ENCODE data around the gene TM9SF1.
A peak's percentile ranks its signal among the peaks of the same experiment; 100 is the strongest.

DNA sequence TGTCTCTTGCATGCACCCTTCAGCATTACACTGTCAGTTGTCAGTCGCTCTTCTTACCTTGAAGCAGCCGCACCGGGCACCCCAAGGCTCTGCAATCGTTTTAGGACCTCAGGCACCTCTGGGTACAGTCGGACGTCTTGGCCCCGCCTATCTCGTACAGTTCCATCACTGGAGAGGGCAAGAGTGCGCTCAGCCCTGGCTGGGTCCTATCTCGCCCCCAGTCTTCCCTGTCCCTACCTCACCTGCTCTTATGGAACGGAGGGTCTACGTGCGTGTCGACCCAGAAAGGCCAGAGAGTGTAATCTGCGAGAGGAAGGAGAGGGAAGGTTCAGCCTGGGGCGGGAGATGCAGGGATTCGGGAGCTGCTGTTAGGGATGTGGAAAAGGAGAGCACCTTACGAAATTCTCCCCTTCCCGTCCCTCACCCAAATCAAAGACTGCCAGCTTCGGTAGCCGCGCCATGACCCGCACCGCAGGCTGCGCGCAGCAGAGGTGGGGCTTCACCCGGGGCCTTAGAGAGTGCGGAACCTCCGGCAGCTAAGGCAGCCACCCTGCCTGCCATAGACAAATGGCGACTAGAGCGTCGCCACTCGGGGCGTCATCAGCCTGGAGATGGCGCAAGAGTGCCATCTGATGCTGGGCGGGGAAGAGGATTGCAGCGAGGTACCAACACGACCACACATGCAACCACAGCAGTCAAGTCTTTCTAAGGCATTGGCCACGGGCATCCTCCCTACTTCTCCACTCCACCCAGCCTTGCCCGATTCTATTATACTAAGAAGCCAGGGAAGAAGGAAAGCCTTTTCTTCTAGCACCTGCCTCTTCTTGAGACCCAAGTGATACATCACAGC is 20.5 kb upstream of the TM9SF1 start, which contains the start of gene MDP1:
- TF ChIP-seq, protein P1, sequence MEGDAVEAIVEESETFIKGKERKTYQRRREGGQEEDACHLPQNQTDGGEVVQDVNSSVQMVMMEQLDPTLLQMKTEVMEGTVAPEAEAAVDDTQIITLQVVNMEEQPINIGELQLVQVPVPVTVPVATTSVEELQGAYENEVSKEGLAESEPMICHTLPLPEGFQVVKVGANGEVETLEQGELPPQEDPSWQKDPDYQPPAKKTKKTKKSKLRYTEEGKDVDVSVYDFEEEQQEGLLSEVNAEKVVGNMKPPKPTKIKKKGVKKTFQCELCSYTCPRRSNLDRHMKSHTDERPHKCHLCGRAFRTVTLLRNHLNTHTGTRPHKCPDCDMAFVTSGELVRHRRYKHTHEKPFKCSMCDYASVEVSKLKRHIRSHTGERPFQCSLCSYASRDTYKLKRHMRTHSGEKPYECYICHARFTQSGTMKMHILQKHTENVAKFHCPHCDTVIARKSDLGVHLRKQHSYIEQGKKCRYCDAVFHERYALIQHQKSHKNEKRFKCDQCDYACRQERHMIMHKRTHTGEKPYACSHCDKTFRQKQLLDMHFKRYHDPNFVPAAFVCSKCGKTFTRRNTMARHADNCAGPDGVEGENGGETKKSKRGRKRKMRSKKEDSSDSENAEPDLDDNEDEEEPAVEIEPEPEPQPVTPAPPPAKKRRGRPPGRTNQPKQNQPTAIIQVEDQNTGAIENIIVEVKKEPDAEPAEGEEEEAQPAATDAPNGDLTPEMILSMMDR (IDR thresholded peaks at IDR 0.05 in 8 of 11, conservative IDR thresholded peaks at IDR 0.05 in 3 of 11): peak in 10 of 11 experiments; percentile 38 to 79 (median 73)
- TF ChIP-seq POLR2A (IDR thresholded peaks at IDR 0.05) (peak in 2 of 3 donors; percentile 19 to 77), POLR2AphosphoS5 (IDR thresholded peaks at IDR 0.05) (peak; percentile 96 to 97 (median 97))
